ELR (cell line): ENCODE results near the gene TSC2.

ENCODE experiments used
- DNase-seq: peaks from one replicate; pipeline ENCODE4 v3.0.0-alpha.2; 2015; ENCODE audit warnings: low read depth

TSC2 gene

GRCh38 chr16:2047330-2048115 lies at the start of gene TSC2, which contains the start of gene NTHL1:
Gene TSC2, plus strand, starts transcription at chr16:2047985. Its CDS starts 631 bp downstream, at chr16:2048616.
Gene NTHL1, minus strand, starts transcription at chr16:2047834. Its CDS starts 11 bp downstream, at chr16:2047823.
- peak; percentile 96 for DNase-seq

DNA sequence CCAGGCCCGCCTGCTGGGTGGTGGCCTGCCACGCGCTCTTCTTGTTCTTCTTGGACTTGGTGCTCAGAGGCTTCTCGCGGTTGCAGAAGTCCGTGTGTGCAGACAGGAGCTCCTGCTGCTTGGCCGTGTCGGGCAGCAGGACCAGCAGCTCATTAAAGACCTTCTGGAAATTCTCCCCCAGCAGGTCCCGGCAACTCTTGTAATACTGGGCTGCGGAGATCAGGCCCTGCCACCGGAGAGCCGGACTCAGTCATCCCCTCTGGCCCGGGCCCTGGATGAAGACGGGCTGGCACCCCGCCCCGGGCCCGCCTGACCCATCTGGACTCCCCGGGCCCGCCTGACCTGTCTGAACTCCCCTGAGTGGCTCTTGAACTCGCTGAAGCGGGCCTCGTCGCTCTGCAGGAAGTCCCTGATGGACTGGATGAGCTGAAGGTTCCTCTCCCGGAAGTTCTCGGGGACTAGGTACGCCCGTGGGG lies 49.4 kb upstream of the TSC2 start:
- no peak for DNase-seq

GRCh38 chr16:1998852-1999801 lies 48.7 kb upstream of the TSC2 start:
- no peak for DNase-seq

- no peak for DNase-seq
These were observed 47.8 kb upstream of the TSC2 start for GRCh38 chr16:1999866-2000514.

- no peak for DNase-seq
These were observed 46.8 kb upstream of the TSC2 start for GRCh38 chr16:2001035-2001434.

- no peak for DNase-seq
These were observed 46.1 kb upstream of the TSC2 start for GRCh38 chr16:2001456-2002355.

GRCh38 chr16:2002406-2003230 lies 45.2 kb upstream of the TSC2 start:
- no peak for DNase-seq

DNA sequence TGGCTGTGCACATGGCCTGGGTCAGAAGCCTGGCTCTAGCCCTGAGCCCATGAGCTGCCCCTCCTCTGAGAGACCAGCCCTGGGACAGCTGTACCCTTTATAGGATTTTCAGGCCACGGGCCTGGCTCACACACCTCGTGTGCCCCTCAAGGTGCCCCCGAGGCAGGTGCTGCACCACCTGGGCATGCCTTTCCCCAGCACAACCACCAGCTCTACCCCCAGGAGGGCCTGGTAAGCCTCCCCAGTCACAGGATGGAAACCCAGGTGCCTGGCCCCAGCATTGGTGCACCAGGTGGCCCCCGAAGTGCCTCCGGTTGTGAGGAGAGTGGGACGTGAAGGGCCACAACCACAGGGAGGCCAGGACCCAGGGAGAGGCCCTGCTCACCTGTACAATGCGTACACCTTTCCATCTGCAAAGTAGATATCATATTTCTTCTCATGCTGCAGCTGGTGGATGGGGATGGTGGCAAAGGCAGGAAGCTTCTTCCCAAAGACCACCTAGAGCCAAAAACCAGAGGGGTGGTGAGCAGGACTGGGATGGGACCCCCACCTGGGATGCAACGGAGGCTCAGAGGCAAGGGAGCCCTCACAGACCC lies 44.5 kb upstream of the TSC2 start:
- DNase-seq: no peak

GRCh38 chr16:2003827-2004641 lies 43.8 kb upstream of the TSC2 start:
- peak; percentile 83 for DNase-seq

DNA sequence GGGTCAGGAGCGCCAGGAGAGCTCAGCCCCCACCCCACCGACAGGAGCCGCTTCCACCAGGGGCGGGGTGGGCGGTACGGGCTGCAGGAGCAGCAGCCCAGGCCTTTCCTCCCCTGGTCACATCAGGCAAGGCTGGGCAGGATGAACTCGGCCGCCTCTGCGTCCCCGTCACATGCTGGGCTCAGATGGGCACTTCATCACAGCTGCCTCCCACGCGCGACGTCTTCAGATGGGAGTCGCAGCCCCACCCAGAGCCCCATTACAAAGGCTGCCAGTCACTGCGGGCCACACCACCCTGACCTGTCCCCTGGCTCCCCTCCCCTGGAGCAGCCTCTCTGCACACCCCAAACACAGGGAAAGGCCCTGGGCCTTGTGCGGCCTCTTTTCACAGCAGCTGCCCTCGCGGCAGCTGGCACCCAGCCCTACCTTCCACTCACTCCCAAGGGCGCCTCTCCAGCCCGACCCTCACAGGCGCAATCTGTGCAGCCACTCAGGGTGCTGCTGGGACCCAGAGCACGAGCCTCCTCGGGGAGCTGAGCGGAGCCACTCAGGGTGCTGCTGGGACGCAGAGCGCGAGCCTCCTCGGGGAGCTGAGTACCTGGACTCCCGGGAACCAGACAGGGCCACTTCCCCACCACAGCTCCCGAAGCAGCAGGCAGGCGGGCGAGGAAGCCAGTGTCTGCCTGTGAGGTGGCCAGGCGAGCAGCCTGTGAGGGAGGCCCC lies 42.8 kb upstream of the TSC2 start:
- no peak for DNase-seq

DNA sequence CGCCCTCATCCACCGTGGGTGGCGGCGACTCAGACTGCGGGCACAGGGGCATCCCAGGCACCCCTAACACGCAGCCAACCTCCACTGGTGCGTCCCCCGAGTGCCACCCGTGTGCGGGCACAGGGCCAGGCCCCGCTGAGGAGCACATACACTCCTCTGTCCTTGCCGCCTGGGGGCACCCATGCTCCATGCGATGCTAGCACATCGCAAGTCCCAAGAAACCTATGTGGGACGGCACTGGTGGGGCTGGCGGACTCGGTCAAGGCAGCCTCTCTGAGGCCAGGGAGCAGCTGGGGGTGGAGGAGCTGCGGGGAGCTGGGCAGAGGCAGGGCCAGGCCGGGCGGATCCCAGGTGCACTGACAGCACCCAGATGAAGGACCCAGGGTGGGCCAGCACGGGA lies 42.1 kb upstream of the TSC2 start:
- no peak for DNase-seq

GRCh38 chr16:2006317-2006716 lies 41.5 kb upstream of the TSC2 start:
- DNase-seq: no peak

DNA sequence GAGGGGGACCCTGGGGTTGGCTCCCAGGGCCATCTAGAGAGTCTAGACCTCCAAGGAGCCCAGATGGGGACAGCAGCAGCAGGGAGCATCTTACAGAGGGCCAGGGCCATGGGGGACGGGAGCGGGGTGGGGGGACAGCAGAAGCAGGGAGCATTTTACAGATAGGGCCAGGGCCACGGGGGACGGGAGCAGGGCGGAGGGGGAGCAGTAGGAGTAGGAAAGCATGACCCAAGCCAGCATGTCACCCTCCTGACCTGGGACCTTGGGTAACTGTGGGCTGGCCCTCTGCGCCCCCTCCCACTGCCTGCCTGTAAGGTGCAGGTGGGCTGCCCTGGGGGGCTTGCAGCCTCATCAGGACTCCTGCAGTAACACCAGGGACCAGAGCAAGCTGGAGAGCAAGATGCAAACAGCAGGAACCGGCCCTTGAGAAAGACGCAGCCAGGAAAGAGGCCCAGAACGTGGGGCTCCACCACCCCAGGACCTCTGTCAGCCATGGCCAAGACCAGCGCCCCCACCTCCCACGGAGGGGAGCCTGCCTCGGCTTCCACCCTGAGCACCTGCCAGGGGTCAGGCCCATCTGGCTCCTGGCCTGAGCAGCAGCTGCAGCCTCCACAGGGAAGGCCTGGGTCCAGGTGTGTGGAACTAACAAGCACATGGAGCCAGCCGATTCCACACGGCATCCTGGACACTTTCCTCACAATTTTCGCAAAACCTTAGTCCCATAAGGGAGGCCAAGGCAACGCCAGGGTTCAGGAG lies 40.5 kb upstream of the TSC2 start:
- DNase-seq: no peak

- DNase-seq: peak; percentile 61
These were observed 39.7 kb upstream of the TSC2 start for GRCh38 chr16:2008009-2008526.

- peak; percentile 45 for DNase-seq
These were observed 39.1 kb upstream of the TSC2 start for GRCh38 chr16:2008631-2009163.

GRCh38 chr16:2009164-2009711 lies 38.5 kb upstream of the TSC2 start:
- no peak for DNase-seq
